HG02623 (cell line): ENCODE measurements around the gene SEPTIN7.
A peak's percentile ranks its signal among the peaks of the same experiment; 100 is the strongest.

Source experiments
- ATAC-seq: cut with Tn5 transposase; IDR thresholded peaks from one replicate; pipeline ENCODE4 v1.9.1; 2021; ENCODE audit warnings: moderate library complexity; ENCODE audit not compliant: unreplicated experiment

SEPTIN7 gene

DNA sequence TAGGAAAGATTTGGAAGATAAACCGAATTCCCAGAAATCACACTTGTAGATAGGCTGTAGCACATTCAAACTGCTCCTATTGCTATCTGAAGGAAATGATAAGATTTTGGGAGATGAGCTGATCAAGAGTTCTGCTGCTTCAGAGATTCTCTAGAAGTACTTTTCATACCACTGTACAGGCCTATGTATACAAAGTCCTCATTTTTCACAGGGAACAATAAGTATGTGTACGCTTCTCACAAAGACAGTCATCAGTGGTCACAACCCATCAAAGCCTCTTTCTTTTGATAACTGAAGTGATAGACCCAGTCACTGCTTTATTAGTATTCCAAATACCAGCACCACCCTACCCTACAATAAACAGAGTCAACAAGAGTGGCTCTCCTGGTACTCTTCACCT is 15.6 kb upstream of the SEPTIN7 start:
- ATAC-seq: no peak

DNA sequence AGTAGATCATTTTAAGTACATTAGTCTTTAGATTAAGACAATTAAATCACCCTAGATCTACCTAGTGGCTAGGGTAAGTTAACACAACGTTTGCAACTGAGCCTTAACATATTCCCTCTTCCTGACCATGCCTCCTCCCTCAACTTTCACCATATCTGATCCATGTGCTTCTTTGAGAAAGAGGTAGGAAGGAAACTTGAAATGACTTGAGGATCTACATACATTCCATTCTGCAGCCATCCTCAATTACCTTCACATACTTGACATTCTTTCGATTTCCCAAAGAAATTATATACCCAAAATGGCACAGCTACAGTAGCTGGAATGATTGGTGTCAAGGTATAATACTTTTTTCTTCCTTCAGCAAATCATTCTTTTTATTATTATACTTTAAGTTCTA is 12.9 kb upstream of the SEPTIN7 start:
- no peak for ATAC-seq

DNA sequence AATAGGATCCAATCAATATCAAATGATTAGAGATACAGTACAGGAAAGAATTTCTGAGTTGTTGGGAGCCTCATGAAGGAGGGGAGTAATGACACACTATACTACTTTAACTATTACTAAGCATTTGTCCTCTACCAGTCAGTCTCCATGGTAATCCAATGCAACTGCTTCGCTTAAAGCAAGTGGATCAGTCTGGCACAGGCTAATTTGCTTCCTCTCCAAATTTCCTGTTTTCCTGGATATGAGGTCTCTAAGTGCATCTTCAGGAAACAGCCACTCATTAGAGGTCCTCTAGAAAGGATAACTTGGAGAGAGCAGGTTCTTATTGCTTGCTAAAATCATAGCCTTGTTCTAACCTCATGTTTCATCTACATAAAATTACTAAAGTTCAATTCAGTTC is 8.4 kb upstream of the SEPTIN7 start:
- no peak for ATAC-seq

DNA sequence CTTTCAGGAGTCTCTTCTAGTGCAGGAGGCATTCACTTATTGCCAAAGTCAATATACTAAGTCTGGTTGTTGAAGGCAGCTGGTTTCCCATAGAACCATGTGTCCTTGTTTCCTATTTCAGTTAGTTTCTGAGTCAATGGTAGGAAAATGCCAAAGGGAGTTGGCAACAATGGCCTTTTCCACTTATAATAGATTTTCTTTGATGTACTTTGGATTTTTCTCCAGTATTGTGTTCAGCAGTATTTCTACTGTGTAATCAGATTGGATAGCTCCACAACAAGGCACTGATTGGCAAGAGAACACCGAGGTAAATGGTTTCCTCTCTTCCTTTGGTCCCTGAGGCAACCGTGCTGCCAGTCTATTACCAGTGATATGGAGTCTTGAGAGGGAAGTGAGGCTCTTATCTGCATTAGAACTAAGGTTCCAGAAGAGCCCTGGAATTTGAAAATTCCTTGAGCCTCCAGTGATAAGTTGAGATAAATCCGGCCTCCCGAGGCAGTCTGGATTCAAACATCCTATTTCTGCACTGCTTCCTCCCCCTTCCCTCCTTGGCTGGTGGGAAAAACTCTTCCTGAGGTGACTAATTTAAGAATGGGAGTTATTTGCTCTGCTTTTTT is 7.9 kb upstream of the SEPTIN7 start:
- no peak for ATAC-seq

DNA sequence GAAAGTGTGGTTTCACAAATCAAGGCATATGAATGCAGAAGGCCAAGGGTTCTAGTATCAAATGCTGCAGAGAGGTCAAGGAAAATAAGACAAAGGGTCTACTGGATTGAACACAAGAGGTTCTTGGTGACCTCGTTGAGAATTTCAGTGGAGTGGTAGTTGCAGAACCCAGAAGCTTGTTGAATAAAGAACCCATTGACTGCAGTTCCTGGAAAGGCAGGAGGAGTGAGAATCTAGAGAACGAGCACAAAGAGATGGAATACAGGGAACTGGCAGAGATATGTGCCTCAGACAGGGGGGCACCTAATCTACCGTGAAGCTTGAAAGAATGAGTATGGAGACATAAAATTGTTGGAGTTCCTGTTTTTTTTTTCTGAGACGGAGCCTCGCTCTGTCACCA is 3.5 kb upstream of the SEPTIN7 start:
- no peak for ATAC-seq

DNA sequence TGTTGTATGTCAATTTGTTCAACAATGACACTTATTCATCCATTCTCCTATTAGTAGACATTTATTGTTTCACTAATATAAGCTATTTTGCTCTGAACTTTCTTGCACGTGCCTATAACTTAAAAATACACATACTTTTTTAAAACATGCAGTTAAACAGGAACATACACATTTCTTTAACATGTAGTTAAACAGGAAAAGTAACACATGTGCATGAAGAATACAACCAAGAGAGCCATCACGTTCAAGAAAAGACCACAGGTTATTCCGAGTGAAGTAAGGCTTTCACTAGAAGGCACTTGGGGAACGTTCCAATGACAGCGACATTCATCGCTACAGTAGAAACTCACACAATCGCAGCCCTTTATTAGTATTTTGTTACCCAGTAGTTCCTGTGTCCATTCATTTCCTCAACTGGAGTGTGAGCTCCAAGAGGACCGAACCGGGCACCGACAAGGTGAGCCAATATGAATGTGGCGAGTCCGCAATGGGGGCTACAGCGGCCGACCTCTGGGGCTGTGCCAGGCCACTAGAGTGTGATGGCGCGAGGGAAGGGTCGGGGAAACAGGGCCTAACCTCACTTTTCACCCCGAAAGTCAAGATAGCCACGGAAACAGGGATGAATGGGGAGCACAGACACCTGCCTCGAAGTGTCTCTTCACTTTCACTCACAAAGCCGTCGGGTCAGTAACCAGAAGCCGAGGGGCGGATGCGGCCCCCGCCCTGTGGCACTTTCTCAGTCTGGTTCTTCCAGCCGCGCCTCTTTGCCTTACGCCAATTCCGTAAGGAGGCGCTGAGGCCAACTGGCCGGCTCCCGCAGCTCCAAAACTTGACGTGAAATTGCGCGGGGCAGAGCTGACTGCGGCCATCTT is 775 bp upstream of the SEPTIN7 start:
- ATAC-seq: peak; percentile 42

DNA sequence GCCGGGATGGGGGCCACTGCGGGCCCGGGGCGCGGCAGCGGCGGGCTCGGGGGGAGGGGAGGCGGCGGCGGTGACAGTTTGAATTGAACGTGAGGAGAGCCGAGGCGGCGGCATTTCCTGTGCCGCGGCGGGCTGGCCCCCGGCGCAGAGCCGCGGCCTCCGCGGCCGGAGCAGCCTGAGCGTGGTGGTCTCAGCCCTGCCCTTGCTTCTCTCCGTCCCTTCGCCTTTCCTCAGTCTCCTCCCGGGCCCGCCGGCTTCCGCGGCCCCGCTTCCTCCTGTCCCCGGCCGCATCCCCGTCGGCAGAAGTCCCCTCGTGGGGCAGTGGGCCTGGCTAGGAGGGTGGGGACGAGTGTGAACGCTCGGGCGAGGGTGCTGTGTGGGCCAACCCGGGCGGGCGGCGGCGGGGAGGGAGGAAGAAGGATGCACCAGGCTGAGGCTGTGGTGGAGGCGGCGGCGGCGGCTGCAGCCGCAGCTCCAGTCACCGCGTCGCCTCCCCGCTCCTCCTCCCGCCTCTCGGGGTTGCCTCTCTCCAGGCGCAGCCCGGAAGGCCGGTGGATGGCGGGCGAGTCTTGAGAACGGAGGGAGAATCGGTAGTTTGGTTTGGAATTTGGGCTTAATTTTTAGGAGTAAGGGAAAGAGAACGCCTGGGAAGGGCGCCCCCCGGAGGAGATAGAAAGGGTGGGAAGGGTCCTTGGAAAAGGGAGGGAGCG is 690 bp downstream of the SEPTIN7 start:
- peak; percentile 27 for ATAC-seq

DNA sequence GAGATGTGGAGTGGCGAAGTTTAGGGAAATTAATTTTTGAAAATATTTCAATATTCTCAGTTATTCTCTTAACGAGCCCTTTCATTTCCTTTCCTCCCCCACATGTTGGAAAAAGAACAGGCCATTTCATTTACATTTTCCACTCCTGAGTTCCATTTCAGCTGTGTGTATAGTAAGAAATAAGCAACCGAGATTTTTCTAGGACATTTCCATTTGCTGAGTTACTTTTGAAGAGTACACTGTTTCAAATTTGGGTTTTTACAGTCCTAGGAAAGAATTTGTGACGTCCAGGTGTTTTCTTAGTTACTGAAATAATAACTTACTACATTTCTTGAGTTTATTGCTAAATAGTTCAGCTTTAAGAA is 1.2 kb downstream of the SEPTIN7 start:
- ATAC-seq: no peak

DNA sequence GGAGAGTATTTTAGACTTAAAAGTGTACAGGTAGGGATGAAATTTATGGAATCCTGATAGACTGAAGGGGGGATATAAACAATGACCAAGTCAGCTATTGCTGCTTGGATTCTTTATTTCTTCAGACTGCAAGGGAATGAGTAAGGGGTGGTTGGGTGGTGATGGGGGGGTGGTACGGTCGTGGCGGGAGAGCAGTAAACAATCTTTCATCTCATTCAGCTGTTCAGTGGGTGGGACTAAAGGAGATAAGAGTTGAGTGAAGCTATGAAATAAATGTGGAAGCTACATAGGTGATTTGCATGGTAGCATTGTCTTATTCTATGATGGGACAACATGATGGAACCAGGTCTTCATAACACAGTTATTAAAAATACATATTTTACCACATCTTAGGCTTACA is 1.8 kb downstream of the SEPTIN7 start:
- no peak for ATAC-seq

DNA sequence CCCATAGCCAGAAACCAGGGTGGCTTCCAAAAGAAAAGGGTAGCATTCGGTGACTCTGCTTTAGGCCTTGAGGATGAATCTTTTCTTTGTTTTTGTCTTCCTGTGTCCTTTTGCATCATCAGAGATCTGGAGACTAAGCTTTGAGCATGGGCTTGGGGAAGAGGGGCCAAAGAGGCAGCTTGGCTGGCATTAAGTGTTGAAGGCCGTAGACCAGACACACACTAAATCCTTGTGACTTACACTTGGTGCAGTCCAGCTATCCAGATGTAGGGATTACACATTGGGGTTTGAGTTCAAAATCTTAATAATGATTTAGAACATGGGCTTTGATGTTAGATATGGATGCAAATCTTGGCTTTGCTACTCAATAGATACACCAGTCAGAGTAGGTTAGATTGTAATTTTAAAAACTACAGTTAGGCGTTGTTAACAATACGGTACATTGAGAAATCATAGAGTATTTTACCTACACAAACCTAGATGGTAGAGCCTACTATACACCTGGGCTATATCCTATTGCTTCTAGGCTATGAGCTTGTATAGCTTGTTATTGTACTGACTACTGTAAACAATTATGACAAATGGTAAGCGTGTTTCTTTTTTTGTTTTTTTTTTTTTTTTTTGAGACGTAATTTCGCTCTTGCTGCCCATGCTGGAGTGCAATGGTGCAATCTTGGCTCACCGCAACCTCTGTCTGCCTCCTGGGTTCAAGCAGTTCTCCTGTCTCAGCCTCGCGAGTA is 3.5 kb downstream of the SEPTIN7 start:
- ATAC-seq: no peak

DNA sequence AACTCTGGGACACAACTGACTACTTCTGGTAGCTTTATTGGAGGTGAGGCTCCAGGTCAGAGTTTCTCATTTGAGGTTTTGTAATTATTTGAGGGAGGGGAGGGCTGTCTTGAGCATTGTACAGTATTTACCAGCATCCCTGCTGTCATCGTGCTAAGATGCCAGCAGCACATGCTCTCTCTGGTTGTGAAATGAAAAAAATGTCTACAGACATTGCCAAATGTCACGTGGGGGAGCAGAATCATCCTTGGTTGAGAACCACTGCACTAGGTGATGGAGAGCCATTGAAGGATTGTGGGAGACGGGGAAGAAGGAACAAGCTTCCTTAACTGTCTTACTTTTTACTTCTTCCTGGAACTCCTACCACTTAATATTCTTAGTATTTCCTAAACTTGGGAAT is 5.0 kb downstream of the SEPTIN7 start:
- ATAC-seq: no peak

DNA sequence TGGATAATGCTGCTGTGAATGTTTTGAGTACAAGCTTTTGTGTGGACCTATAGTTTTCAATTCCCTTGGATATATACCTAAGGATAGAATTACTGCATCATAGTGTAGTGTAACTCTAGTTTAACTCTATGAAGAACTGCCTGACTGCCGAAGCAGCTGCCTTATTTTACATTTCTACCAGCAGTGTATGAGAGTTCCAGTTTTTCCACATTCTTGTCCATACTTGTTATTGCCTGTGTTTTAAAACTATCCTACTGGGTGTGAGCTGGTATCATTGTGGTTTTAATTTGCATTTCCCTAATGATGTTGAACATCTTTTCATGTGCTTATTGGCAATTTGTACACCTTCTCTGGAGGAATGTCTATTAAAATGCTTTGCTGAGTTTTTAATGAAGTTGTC is 15.7 kb downstream of the SEPTIN7 start:
- ATAC-seq: no peak

DNA sequence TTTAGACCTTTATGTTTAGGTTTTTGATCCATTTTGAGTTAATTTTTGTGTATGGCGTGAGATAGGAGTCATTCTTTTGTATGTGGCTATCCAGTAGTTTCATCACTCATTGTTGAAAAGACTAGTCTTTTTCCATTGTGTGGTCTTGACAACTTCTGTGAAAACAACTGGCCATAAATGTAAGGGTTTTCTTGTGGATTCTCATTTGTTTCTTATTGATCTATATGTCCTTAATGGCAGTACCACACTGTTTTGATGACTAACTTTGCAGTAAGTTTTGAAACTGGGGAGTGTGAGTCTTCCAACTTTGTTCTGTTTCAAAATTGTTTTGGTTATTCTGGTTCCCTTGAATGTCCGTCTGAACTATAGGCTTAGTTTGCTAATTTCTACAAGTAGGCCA is 16.3 kb downstream of the SEPTIN7 start:
- no peak for ATAC-seq

DNA sequence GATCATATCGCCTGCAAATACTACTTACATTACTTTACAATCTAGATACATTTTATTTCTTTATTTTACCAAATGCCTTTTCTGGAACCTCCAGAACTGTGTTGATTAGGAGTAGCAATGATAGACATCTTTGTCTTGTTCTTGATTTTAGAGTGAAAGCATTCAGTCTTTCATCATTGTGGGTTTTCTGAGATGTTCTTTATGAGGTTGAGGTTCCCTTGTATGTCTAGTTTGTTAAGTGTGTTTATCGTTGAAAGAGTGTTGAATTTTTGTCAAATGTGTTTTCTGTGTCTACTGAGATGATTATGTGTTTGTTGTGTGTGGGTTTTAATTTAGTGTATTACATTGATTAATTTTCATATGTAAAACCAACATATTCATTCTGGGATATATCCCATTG is 17.1 kb downstream of the SEPTIN7 start:
- no peak for ATAC-seq

DNA sequence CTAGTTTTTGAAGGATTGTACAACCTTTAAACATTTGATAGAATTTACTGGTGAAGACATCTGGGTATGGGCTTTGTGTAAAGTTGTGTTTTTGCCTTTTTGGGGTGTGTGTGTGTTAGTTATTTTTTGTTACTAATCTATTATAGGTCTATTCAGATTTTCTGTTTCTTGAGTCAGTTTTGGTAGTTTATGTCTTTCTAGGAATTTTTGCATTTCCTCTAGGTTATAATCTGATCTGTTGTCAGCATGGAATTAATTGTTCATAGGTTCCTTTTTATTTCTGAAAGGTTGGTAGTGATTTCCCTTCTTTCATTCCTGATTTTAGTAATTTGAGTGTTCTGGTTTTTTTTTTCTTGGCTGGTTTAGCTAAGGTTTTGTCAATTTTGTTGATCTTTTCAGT is 17.7 kb downstream of the SEPTIN7 start:
- ATAC-seq: no peak

DNA sequence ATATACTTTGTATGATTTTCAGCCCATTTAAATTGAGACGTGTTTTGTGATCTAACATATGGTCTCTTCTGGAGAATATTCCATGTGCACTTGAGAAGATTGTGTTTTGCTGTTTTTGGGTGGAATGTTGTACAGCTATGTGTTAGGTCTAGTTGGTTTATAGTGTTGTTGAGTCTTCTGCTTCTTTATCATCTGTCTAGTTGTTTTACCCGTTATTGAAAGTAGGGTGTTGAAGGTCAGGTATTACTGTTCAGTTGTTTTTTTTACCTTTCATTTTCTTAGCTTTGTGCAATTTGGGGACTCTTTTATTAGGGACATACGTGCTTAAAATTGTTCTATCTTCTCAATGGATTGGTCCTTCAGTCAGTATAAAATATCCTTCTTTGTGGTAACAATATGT is 18.5 kb downstream of the SEPTIN7 start:
- ATAC-seq: no peak

DNA sequence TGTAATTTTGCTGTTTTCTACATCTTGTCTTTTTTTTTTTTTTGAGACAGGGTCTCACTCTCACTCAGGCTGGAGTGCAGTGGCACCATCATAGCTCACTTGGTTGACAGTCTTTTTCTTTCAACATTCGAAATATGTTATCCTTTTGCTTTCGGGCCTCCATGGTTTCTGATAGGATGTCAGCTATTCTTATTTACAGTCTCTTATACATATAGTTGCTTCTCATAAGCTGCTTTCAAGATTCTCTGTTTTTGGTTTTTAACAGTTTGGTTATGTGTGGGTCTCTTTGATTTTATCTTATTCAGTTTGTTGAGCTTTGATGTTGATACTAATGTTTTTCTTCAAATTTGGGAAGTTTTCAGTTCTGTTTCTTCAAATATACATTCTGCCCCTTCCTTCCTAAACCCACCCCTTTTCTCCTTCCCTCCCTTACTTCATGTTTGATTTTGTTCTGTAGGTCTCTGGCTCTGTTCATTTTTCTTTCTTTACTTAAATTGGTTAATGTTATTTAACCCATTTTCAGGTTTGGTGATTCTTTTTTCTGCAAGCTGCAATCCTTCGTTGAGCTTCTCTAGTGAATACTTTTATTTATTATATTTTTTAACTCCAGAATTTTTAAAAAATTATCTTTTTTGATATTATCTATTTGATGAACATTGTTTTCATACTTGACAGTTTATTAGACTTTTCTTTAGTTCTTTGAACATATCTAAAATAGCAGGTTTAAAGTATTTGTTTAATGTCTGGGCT is 19.3 kb downstream of the SEPTIN7 start:
- no peak for ATAC-seq

DNA sequence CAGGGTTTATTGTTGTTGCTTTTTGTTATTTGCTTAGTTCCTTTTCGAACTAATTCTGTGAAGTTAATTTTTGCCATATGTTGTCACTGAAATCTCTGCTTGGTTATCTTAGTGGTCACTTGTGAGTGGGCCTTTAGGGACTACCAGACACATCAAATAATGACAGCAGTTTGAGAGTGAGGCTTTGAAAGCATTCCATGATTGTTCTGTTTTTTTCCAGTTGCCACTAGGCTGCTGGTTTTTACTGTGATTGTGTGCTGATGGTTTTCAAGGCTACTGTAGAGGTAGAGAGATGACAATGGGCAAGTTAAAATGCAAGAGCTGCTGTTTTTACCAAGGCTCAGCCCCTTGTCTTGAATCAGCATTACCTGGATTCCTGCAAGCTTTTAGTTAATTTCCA is 20.0 kb downstream of the SEPTIN7 start:
- ATAC-seq: no peak

DNA sequence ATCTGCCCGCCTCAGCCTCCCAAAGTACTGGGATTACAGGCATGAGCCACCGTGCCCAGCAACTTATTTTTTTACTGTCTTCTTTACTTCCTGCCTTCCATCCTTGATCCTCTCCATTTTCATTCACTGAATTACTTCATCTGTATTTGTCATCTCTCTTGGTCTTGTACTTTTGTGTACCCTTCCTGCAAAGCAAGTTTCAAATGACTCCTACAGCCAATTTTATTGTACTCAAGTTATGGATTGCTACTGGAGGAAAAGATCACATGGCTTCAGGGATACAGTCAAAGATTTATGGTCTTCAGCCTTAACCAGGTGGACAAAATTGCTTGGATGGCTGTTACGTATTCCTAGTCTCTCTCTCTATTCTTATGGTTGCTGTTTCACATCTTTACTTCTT is 22.6 kb downstream of the SEPTIN7 start:
- ATAC-seq: no peak

DNA sequence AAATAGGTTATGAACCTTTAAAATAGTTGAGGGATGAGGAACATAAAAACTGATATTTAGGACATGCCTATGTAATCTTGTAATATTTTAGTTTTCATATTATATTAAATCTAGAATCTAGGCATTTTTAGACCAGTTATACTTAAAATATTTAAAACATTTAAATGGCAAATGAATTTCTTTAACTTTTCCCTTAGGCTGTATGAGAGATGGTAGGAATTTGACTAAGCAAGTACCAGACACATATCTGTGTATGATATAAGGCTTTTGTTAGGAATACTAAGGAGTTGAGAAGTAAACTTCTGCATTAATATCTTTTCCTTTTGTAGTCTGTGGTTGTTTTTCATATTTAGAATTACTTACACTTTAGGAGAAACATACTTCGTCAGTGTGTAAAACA is 25.1 kb downstream of the SEPTIN7 start:
- no peak for ATAC-seq

DNA sequence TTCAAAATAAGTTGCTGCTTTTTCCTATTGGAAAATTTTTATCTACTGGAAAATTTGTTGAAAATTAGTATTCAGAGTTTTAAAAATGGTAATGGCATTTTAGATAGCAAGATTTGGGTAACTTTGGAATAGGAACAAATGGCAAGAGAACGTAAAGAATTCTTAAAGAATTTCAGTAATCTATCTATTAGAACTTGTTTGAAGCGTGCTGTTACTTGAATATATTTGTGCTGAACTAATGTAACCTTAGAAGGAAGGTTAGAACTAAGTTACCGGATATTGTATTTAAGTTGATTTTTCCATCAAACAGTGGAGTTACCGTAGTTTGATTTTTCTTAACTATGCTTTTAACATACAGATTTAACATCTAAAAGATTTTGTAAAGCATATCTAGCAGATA is 25.9 kb downstream of the SEPTIN7 start:
- no peak for ATAC-seq
